HG03280 (cell line): Measurements from ENCODE around the gene TM9SF1.
A peak's percentile ranks its signal among the peaks of the same experiment; 100 is the strongest.

Experiments used
- ATAC-seq: cut with Tn5 transposase; IDR thresholded peaks from one replicate; pipeline ENCODE4 v1.9.1; 2021; ENCODE audit warnings: mild to moderate bottlenecking, moderate library complexity; ENCODE audit not compliant: unreplicated experiment

TM9SF1 gene

GRCh38 chr14:24179961-24180796 lies 15.1 kb downstream of the TM9SF1 start:
- ATAC-seq: no peak

GRCh38 chr14:24179294-24179960 lies 15.8 kb downstream of the TM9SF1 start:
- ATAC-seq: no peak

- ATAC-seq: no peak
These were observed 16.7 kb downstream of the TM9SF1 start for GRCh38 chr14:24178399-24179178.

GRCh38 chr14:24177891-24178290 lies 17.4 kb downstream of the TM9SF1 start:
- no peak for ATAC-seq

GRCh38 chr14:24177041-24177825 lies 18.0 kb downstream of the TM9SF1 start:
- ATAC-seq: no peak

GRCh38 chr14:24176599-24176998 lies 18.6 kb downstream of the TM9SF1 start:
- ATAC-seq: no peak

GRCh38 chr14:24172871-24173281 lies 22.4 kb downstream of the TM9SF1 start:
- ATAC-seq: no peak

- no peak for ATAC-seq
These were observed 22.9 kb downstream of the TM9SF1 start for GRCh38 chr14:24172261-24172860.

GRCh38 chr14:24171422-24172260 lies 23.6 kb downstream of the TM9SF1 start, which contains the start of gene REC8:
Gene REC8, plus strand, starts transcription at chr14:24172080. Its CDS starts 473 bp downstream, at chr14:24172553.
- ATAC-seq: peak; percentile 76

GRCh38 chr14:24167469-24168114 lies 27.6 kb downstream of the TM9SF1 start:
- ATAC-seq: no peak

- no peak for ATAC-seq
These were observed 29.5 kb downstream of the TM9SF1 start for GRCh38 chr14:24165785-24166184.

GRCh38 chr14:24164518-24164991 lies 30.7 kb downstream of the TM9SF1 start:
- no peak for ATAC-seq

GRCh38 chr14:24162093-24162492 lies 33.1 kb downstream of the TM9SF1 start:
- ATAC-seq: no peak

- ATAC-seq: peak; percentile 82
These were observed 34.1 kb downstream of the TM9SF1 start, which contains the start of gene IRF9 for GRCh38 chr14:24160850-24161804. Gene IRF9, plus strand, starts transcription at chr14:24161265. Its CDS starts 880 bp downstream, at chr14:24162145.

GRCh38 chr14:24160499-24160849 lies 34.8 kb downstream of the TM9SF1 start:
- no peak for ATAC-seq

GRCh38 chr14:24159777-24160498 lies 35.3 kb downstream of the TM9SF1 start:
- no peak for ATAC-seq

- ATAC-seq: no peak
These were observed 37.9 kb downstream of the TM9SF1 start for GRCh38 chr14:24157331-24157730.
